Cerebellar cortex (tissue), 1 donor: Measurements from ENCODE around the gene SELPLG.
"Not testable (repeated sequence)": the region's sequence is repeated elsewhere in the genome, so short reads cannot be mapped to it uniquely, and the experiment has no call there.

Experiments used
- DNase-seq: peaks from one replicate; pipeline ENCODE4 v3.0.0-alpha.2; 2015; ENCODE audit warnings: low spot score

The SELPLG gene, protein sequence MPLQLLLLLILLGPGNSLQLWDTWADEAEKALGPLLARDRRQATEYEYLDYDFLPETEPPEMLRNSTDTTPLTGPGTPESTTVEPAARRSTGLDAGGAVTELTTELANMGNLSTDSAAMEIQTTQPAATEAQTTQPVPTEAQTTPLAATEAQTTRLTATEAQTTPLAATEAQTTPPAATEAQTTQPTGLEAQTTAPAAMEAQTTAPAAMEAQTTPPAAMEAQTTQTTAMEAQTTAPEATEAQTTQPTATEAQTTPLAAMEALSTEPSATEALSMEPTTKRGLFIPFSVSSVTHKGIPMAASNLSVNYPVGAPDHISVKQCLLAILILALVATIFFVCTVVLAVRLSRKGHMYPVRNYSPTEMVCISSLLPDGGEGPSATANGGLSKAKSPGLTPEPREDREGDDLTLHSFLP

DNA sequence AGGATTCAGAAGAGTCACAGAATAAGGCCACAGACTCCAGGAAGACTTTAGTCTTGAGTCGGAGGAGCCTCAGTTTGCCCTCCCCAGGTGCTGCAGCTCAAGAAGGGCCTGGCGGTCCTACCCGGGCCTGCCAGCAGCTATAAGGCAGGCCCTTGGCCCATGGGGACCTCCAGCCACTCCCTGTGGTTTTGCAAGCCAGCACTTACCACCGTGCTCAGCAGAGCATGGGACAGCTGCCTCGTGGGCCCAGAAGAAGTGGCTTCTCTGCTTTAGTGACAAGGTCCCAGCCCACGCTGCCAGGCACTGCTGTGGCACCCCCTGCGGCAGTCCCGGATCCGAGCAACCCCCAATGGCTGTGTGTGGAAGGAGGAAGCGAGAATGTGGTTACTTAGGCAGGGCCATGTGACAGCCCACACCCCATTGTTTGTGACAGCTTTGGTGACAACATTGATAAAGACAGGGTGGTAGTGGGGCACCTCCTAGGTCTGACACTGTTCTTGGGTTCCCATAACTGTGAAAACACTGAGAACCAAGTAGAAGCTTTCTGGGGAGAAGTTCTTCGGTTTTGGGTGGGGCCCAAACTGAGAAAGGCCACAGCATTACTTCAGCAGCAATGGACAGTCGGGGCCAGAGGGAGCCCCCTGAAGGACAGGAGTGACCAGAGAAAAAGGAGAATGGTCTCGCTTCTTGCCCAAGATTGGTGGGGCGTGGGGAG, at the start of gene SELPLG:
SELPLG (minus strand) TSS at position 361 of the 715 bp plus-strand sequence. CDS start 9,587 bp downstream, outside the sequence.
- no peak for DNase-seq

DNA sequence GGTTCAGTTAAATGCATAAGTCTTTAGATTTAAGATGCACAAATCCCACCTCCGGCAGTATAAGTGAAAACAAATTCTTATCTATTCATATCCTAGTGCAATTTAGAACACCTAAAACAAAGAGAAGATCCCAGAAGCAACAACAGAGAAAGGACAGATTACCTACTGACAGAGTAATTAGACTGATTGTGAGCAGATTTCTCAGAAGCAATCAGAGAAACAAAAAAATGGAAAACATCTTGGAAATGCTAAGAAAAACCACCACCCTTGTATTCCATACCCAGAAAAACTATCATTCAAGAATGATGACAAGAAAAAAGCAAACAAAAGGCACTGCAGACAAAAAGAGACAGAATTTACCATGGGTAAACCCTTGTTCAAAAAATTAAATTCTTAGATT, 47.6 kb upstream of the SELPLG start:
- DNase-seq: no peak

DNA sequence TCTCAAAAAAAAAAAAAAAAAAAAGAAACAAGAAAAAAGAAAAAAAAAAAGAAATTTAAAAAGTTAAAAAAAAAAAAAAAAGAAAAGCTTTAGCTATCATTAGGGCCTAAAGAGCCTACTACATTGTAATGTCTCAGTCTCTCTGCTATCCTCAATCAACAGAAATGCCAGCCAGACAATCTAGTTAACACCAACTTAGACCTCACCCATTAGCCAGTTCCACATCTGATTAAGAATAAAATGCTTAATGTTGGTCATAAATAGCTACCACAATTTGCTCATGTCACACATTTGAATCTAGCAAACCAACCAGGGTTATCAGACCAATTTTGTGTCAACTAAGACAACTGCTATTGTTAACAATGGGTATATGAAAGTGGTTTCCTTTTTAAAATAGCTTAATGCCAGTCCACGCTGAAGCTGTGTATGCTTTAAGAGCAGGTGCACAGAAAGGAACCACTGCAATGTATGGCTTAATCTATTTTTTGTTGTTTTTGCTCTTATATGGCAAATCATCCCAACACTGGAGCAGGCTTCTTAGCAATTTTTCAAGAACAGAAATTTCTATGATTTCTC, 45.5 kb upstream of the SELPLG start:
- no peak for DNase-seq

DNA sequence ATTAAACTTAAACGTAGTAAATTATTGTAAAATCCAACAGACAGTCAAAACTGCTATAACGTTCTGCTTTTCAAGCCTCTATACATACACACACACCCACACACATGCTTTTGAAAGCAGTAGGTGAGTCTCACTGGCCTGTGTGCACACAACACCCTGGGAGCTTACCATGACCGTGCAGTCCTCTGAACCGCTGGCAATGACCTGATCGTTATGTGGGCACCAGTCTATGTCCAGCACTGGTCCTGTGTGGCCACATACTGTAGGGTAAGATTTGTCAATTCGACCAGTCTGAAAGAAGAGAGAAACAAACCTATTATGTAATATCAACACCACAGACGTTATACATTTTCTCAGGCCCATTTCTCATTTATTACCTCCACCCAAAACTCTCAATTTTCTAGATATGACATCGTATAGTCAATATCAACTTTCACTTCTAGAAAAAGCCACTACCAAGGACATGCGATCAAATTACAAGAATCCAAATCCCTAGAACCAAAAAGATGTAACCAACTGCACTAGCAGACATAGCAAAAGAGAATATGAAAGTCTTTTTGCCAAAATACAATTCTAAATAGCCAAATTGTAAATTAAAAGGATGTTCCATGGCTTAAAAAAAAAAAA, 44.5 kb upstream of the SELPLG start:
- no peak for DNase-seq

DNA sequence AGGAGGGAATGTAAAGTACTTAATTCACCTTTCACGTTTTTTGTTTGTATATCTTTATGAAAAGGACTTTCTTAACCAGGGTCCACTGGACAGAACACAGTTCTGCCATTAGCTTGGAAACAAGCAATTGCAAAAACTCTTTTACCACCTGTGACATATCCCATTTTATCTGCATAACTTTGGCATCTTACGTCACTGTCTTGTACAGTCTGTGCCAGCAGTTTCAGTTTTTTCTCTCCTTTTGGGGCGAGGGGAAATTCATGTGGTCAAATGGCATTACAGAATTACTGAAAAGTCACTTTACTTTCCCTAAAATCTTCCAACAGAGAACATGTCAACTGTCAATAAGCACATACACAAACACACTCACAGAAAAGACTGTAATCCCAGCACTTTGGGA, 43.7 kb upstream of the SELPLG start:
- DNase-seq: no peak

DNA sequence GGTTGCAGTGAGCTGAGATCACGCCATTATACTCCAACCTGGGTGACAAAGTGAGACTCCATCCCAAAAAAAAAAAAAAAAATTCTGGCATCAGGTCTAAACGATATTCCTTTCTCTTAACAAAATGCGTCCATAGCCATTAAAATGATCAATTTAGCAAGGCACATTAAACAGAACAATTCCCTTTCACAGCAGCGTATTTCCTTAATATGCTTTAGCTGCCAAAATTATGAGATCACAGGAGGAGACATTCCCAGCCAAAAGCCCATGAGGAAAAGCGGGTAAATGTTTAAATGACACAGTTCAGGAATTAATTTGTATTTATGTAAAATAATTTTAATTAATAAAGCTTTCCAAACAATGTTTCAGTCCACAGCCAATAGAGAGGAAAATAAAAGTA, 43.0 kb upstream of the SELPLG start:
- DNase-seq: no peak

DNA sequence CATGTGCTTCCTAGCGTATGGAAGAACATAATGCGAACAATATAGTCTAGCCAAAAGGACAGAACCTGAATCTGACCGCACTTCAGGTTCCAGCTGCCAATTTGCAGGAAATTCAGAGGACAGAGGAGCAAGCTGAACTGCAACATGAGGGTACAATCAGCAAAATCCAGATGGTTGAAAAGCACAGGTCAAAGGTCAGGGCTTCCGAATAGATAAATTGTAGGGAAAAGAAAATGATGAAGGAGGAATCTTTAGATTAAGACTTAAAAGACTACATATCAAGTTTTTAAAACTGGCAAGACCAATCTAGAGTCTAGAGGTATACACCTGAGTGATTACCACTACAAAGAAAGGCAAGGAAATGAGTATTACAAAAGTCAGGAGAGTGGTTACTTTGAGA, 42.1 kb upstream of the SELPLG start:
- no peak for DNase-seq

DNA sequence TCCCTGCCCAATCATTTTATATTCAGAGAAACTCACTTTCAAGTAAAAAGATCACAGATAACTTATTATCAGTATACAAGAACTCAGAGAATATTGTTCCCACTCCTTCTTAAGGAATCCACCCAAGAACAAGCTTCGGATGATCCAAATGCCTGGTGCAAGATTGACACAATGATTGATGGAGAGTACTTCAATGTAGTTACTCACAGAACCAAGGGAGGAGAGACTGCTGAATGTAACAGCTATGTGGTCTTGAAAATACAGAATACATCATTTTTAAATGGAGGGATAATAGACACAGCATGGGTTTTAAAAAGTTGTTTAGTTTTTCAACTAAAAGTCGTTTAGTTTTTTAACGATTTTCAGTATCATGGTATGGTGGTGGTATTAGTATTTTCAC, 38.4 kb upstream of the SELPLG start:
- no peak for DNase-seq

DNA sequence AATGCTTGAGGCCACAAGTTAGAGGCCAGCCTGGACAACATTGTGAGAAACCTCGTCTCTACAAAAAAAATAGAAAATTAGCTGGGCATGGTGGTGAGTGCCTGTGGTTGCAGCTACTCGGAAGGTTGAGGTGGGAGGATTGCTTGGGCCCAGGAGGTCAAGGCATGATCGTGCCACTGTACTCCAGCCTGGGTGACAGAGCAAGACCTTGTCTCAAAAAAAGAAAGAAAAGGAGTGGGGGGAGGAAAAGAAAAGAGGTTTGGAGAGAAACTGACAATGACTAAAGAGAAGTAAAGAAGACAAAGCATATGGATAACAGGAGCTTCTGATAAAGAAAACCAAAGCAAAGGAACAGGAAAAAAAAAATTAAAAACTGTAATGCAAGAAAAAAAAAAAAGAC, 37.4 kb upstream of the SELPLG start:
- DNase-seq: no peak

DNA sequence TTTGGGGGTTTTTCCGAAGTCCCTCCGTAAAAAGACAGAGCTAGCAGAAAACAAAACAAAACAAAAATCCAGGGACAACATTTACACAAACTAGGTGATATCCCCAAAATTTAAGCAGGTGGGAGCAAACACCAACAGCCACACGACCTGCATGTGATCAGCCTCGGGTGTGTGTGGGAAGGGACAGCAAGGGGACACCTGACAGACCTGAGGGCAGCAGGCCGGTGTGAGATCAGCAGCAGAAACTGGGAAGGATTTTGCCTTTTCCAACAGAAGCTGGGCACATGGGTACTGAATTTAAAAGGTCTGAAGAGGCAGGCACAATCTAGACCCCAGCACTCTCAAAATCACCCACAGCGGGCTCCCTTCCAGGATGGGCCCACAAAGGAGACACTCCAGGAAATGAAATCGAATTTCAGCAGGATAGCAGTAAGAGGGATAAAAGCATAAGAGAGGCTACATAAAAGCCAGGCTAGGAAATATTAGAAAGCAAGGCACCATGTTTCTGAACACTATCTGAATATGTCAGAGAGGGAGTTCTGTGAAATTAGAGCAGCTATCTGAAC, 36.5 kb upstream of the SELPLG start:
- no peak for DNase-seq

DNA sequence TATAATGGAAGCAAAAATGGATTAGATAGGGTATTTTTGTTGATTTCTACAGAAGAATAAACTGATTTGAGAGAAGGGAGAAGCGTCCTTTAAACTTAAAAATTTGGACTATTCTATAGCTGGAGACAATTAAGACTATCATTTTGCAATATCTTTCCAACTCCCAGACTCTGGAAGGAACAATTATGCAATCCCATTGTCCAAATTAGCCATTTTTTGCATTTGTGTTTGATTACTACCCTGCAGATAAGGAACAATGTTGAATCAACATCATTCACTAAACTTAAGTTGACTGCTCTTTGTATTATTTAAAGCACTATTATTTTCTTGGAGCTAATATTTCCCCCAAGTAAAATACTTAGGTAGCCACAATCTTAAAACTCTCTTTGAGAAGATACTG, 34.8 kb upstream of the SELPLG start:
- DNase-seq: no peak

DNA sequence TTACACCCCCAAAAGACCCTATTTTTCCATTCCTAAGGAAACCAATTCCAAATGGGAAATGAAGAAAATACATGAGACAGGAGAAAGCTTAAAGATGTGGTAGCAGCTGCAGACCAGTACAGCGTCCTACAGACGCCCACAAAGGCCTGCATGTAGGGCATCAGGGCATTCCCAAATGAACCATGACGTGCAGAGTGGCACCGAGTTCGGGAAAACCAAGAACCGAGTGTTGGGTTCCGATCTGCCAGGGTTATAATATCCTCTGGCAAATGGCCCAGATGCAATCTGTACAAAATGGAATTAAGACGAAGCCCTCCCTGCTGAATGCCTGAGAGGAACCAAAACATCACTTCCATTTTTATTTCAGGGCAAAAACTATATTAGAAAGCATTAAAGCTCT, 34.4 kb upstream of the SELPLG start:
- no peak for DNase-seq

DNA sequence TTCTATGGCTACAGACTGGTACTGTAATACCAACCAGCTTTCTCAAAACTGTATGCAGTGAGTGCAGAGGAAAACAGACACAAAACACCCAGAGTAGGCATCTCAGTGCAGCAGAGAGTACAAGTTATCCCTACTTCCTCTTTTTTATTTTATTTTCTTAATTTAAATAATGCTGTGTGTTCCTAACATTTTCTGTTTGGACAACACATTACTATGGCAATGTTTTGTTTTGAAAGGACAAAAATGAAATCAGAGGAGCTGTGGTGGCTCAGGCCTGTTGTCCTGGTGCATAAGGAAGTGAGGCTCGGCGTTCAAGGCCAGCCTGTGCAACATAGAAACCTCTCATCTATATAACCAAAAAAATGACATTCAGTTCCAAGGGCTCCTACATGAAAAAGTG, 33.7 kb upstream of the SELPLG start:
- DNase-seq: no peak

DNA sequence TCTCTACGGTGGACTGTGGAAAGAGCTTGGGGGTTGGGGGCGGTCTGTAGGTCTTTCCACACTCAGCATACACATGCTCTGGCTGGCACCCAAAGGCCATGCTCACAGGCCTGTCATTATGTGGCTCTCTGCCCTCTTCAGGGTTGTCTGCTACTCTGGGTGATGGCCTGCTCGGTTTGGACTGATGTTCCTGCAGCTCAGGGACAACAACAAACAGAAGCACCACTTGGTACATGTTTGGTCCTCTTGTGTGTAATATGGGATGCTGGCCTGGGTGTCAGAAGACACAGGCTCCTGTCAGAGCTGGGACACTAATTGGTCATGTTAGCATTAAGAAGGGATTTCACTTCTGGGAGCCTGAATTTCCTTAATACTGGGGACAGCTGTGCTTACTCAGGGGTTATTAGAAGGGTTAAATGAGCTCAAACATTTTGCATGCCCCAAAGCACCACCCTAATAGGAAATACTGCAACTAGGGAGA, 32.7 kb upstream of the SELPLG start:
- no peak for DNase-seq

DNA sequence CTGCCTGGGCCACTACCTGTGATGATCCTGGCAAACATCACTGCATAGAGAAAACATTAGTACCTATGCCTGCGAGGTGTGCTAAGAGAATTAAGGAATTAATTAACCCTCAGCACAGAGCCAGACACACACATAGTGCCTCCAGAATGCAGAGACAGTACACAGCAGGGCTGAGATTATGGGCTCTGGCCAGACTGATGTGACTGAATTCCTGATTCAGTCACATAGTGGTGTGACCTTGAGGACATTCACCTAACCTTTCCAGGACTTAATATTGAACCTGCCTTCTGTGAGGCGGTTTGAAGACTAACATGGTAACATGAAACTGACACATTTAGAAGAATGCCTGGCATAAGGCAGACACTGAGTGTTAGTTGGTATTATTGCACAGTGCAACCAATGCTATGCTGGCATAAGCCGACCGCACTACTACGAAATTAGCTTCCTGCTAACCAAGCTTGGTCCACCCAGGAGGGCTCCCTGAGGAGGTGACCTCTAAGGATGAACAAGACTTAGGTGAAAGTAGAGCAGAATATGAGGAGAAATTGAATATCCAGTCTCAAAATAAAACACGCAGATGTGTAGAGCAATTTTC, 32.0 kb upstream of the SELPLG start:
- no peak for DNase-seq

DNA sequence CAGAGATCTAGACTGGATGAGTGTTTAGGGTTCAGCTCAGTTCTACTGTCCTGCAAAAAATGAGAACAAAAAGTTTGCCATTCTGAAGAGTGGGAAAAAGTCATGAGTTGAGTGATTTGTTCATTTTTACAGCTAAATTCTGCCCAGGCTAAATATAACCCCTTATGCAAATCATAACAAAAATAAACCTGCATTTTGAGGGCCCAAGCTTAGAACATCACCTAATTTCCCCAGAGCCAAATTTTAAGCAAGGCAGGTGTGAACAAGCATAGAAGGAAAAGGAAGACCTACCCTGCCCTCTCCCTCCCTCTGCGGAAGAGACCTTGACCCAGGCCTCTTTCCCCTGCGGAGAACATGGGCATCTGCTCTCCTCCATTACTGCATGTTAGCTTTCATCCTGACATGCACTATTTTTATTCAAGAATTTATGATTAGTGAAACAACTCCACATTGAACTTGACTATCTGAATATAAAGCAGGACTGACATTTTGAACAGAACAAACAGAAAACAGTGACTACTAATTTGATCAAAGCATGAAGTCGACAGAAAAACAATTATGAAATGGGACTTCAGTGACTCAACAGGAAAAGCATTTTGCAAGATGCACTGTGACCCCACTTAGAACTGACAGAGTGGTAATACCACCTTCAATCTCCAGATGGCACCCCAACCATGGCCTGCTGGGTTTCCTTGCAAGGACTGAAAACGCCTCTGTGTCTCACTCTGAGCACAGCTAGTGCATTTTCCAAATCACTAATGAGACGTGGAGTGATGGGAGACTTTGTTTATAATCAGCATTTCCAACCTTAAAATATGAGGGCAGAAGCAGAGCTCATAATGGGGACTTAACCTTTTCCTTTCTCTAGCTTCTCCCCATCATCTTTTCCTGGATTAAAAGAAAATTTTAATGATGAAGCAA, 30.9 kb upstream of the SELPLG start:
- DNase-seq: peak; percentile 94

DNA sequence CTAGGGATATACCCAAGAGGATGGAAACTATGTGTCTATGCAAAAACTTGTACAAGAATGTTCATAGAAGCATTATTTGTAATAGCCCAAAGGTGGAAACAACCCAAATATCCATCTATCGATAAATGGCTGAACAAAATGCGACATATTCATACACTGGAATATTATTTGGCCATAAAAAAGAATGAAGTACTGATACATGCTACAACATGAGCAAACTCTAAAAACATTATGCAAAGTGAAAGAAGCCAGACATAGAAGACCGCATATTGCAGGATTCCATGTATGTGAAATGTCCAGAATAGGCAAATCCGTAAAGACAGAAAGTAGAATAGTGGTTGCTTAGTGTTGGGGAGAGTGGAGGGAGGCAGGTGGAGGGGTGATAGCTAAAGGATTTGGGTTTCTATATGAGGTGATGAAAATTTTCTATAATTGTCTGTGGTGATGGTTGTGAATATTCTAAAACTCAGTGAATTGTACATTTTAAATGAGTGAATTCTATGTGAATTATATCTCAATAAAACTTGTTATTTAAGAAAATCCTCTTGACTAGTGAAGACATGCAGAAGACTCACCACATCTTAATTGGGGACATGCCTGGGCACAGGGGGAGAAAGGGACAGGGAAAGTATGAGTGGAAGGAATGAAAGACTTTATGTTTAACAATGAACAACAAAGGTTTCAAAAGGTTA, 29.8 kb upstream of the SELPLG start:
- DNase-seq: no peak

DNA sequence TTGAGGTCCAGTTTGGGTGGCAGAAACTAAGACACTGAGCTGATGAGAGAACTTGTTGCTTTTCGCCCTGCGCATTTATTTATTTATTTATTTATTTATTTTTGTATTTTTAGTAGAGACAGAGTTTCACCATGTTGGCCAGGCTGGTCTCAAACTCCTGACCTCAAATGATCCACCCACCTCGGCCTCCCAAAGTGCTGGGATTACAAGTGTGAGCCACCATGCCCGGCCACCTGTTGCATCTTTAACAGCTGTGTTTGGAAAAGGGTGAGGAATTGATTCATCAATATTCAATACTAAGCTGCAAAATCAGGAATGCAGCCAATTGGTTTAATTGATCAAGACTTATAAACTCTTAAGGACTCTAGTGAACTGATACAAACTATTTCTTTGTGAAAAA, 24.4 kb upstream of the SELPLG start:
- DNase-seq: not testable (repeated sequence)

DNA sequence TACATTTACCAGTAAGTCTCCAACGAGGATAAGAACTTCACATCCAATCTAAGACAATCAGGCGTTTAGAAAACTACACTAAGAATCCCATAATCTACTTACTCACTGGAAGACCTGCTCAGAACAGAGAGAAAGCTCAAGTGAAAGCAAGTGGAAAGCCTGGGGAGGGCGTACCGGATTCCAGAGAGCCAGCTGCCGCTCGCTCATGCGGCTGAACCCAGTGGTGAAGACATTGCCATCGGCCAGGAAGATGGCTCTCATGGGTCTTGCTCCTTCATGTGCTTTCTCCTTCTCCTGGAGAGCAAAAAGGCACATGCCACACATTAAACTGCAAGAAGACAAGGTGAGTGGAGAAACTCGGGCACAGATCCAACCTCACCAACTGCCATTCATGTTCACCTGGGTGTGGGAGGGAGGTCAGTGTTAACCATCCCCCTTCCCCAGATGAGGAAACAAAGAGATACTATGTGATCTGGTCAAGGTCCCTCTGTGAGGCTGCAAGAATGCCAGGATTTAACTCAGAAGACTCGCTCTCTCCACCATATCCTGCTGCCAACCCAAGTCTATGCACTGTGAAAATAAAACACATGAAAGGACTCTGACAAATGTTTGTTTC, 23.5 kb upstream of the SELPLG start:
- no peak for DNase-seq

DNA sequence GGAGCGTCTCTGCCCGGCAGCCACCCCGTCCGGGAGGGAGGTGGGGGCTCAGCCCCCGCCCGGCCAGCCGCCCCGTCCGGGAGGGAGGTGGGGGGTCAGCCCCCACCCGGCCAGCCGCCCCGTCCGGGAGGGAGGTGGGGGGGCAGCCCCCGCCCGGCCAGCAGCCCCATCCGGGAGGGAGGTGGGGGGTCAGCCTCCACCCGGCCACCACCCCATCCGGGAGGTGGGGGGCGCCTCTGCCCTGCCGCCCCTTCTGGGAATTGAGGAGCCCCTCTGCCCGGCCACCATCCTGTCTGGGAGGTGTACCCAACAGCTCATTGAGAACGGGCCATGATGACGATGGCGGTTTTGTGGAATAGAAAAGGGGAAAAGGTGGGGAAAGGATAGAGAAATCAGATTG, 22.6 kb upstream of the SELPLG start:
- DNase-seq: not testable (repeated sequence)
